GM06990 (cell line): ENCODE results near the gene CYB561A3.
A peak's percentile ranks its signal among the peaks of the same experiment; 100 is the strongest.

ENCODE experiments used
- DNase-seq: peaks from one replicate; pipeline ENCODE4 v3.0.0-alpha.2; 2011; ENCODE audit not compliant: insufficient read length; ENCODE audit errors: extremely low read depth
- H3K27me3 ChIP-seq: replicated peaks from 2 replicates; pipeline ENCODE4 v1.6.0; 2011; ENCODE audit warnings: low read length; ENCODE audit not compliant: control insufficient read depth, insufficient read depth
- H3K36me3 ChIP-seq: 2 replicates; pipeline ENCODE4 v1.5.1; 2011; ENCODE audit warnings: low read length; ENCODE audit not compliant: control insufficient read depth, insufficient read depth
- H3K4me3 ChIP-seq: replicated peaks from 2 replicates; pipeline ENCODE4 v1.5.1; 2011; ENCODE audit warnings: low read depth, mild to moderate bottlenecking, control low read depth, low read length
- CTCF ChIP-seq: IDR thresholded peaks from 2 replicates; pipeline ENCODE4 v1.5.1; 2011; ENCODE audit warnings: low read length, control low read depth, mild to moderate bottlenecking, inconsistent platforms; ENCODE audit not compliant: insufficient read depth, poor library complexity, severe bottlenecking

The CYB561A3 gene

GRCh38 chr11:61340979-61341378, 20.7 kb downstream of the CYB561A3 start:
- no peak for DNase-seq
- no peak for TF ChIP-seq CTCF
- no peaks in the 10 kb centered on the region for H3K27me3 ChIP-seq
- H3K4me3 ChIP-seq: no peak overlapping the region
- peaks cover 28% of the 10 kb centered on the region for H3K36me3 ChIP-seq

DNA sequence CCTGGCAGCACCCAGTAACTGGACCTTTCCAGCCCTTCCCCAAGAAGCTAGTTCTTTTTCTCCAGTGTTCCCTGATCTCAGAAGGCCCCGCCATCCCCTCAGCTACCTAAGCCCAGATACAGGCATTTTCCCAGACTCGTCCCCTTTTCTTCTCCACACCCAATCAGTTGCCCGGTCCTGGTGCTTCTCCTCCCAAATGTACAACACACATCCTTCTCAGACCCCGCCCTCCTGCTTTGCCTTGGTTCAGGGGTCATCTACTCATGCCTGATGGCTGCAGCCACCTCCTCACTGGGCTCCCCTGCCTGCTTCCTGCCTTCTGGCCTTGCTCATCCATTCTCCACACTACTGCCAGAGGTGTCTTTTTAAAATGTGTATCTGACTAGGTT, 22.2 kb downstream of the CYB561A3 start:
- no peak overlapping the region for H3K4me3 ChIP-seq
- no peak for TF ChIP-seq CTCF
- H3K27me3 ChIP-seq: no peaks in the 10 kb centered on the region
- DNase-seq: no peak
- H3K36me3 ChIP-seq: peaks cover 23% of the 10 kb centered on the region

DNA sequence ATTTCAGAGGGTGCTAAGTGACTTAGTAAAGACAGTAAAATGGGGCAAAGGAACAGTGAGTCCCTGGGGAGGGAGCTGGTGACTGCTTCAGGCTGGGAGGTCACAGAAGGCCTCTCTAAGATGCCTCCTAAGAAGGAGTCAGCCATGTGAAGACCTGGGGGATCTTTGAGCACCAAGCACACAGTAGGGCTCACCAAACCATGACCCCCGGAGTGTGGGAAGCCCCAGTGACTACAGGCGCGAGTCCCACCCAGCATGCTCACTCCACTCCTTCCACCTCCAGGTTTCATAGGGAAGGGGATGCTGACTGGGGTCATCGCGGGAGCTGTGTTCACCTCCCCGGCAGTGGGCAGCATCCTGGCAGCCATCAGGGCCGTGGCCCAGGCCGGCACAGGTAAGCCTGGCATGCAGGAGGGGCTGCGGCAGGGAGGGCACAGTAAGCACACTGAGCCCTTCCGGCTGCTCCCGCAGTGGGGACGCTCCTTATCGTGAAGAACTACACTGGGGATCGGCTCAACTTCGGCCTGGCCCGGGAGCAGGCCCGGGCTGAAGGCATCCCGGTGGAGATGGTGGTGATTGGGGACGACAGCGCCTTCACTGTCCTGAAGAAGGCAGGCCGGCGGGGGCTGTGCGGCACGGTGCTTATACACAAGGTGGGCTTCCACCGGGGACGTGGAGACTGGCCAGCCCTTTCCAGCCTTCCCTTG, 22.7 kb downstream of the CYB561A3 start:
- Histone ChIP-seq H3K4me3 (no peak overlapping the region), H3K36me3 (peaks cover 22% of the 10 kb centered on the region), H3K27me3 (no peaks in the 10 kb centered on the region)
- DNase-seq: no peak
- TF ChIP-seq CTCF: no peak

DNA sequence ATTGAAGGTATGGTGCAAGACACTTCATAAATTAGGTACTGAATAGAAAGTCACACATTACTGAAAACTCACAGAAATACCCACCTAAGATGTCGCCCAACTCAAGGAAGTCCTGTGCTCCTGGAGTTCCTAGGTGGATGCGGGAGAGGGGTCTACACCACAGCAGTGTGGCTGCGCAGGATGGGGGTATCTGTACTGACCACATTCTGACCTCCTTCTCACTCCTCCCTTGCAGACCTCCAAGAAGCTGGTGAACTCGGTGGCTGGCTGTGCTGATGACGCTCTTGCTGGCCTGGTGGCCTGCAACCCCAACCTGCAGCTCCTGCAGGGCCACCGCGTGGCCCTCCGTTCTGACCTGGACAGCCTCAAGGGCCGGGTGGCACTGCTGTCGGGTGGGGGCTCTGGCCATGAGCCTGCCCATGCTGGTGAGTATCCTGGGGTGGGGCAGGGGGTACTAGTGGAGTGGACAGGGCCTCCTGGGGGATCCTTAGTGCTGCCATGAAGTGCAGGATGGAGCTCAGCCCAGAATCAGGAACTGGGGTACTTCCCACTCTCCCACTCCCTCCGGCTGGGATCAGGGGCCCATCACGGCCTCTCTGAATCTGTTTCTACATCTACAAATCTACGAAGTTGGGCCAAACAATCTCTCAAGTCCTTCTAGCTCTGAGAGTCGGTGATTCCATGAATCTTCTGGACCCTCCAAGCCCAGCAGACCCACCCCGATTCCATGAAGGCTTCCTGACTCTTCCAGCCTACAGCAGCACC, 23.8 kb downstream of the CYB561A3 start:
- Histone ChIP-seq H3K4me3 (no peak overlapping the region), H3K27me3 (no peaks in the 10 kb centered on the region), H3K36me3 (peaks cover 18% of the 10 kb centered on the region)
- DNase-seq: no peak
- TF ChIP-seq CTCF: no peak

- peak; percentile 89 for DNase-seq
- TF ChIP-seq CTCF: peak; percentile 99
- no peak overlapping the region for H3K4me3 ChIP-seq
- H3K27me3 ChIP-seq: no peaks in the 10 kb centered on the region
- H3K36me3 ChIP-seq: peaks cover 14% of the 10 kb centered on the region
These were observed 25.3 kb downstream of the CYB561A3 start for GRCh38 chr11:61336171-61336935.
